GM13977 (cell line): ENCODE results near the gene FEM1A.

Source experiments
- DNase-seq: peaks from one replicate; pipeline ENCODE4 v3.0.0; 2012; ENCODE audit warnings: low spot score
- in situ Hi-C: fragments of 300-500 bp; cut with MboI; formaldehyde crosslinking; loops from one replicate; pipeline ENCODE4 v1.12.0; 2022; ENCODE audit warnings: low sequenced_read_pairs, low pct_unique_long_range_greater_than_20kb, mixed read lengths, inconsistent platforms; ENCODE audit not compliant: unreplicated experiment
- TF ChIP-seq, protein P1 (sequence below): IDR thresholded peaks from 2 replicates; pipeline ENCODE4 v1.5.1; 2012; ENCODE audit warnings: mild to moderate bottlenecking, control low read depth; ENCODE audit not compliant: insufficient read depth; ENCODE audit errors: extremely low read depth, missing control alignments

The FEM1A gene

DNA sequence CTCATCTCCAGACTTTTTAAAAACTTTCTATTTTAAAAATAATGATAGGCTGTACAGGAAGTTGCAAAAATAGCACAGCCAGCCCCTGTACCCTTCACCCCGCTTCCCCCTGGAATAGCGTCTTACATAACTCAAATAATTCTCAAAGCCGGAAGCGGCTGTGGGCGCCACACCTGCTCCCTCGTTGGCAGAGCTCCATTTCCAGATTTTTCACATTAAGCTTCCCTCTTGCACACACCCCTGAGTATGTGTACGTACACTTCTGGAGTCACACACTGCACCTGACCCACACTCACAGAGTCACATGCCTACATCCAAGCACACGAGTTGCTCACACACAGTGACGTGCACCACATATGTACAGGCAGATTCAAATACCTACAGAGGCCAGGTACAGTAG, 42.9 kb upstream of the FEM1A start:
- in situ Hi-C loops: no loop called here
- no peak for DNase-seq
- TF ChIP-seq, protein P1, sequence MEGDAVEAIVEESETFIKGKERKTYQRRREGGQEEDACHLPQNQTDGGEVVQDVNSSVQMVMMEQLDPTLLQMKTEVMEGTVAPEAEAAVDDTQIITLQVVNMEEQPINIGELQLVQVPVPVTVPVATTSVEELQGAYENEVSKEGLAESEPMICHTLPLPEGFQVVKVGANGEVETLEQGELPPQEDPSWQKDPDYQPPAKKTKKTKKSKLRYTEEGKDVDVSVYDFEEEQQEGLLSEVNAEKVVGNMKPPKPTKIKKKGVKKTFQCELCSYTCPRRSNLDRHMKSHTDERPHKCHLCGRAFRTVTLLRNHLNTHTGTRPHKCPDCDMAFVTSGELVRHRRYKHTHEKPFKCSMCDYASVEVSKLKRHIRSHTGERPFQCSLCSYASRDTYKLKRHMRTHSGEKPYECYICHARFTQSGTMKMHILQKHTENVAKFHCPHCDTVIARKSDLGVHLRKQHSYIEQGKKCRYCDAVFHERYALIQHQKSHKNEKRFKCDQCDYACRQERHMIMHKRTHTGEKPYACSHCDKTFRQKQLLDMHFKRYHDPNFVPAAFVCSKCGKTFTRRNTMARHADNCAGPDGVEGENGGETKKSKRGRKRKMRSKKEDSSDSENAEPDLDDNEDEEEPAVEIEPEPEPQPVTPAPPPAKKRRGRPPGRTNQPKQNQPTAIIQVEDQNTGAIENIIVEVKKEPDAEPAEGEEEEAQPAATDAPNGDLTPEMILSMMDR: no peak

DNA sequence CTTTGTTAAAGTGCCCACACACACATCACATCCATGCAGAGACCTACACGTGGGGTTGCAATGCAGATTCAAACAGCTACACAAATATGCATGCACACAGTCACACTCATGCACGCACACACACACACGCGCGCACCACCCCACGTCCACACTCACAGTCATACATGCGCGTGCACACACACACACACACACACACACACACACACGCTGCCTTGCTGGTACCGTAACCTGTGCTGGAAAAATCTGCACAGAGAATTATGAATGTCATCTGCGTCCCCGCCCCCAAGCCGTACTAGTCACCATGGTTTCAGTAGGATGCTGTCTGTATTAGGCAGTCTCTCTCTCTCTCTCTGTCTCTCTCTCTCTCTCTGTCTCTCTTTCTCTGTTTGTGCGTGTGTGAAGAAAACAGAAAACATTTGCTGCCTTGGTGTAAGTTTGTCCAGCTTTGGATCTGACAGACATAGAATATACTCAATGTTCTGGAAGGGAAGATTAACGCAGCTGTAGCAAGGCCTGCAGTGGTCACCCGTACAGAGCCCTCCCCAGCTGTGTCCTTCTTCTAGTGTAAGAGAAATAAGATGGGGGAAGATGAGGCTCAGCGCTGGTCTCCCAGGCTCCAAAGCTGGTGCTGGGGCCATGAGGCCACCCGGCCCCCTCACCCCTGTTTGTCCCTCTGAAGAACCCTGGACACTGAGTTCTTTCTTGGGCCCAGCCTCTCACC, 41.5 kb upstream of the FEM1A start:
- in situ Hi-C loops: no loop called here
- no peak for DNase-seq

GRCh38 chr19:4754248-4754647, 37.3 kb upstream of the FEM1A start:
- DNase-seq: no peak
- TF ChIP-seq, protein P1: no peak
- in situ Hi-C loops: no loop called here

More for the DNA sequence above, 41.5 kb upstream of the FEM1A start:
- TF ChIP-seq, protein P1: no peak

DNA sequence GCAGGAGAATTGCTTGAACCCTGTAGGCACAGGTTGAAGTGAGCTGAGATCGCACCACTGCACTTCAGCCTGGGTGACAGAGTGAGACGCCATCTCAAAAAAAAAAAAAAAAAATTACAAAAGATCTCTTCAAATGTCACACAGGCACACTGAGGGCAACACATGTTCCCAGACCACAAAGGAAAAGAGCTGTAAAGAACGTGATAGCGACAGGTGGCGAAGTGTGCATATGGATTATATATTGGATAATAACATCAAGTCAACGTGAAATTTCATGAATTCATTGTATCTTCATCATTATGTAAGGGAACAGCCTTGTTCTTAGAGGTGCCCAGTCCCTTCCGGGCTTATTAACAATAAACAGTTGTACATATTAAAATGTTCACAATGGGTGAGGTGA, 36.1 kb upstream of the FEM1A start:
- in situ Hi-C loops: no loop called here
- TF ChIP-seq, protein P1: no peak
- no peak for DNase-seq

DNA sequence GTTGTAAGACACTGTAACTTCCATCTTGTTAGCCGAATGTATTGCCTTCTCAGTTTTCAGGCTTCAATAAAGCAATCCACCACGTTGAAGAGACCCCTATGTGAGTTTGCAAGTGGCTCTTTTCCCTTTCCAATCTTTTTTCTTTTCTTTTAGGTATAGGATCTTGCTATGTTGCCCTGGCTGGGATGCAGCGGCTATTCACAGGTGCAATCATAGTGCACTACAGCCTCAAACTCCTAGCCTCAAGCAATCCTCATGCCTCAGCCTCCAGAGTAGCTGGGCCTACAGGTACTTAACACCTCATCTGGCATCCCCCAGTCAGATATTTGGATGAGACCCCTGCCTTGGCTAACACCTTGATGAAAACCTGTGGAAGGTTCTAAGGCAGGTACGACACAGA, 33.5 kb upstream of the FEM1A start:
- DNase-seq: no peak
- TF ChIP-seq, protein P1: no peak
- in situ Hi-C loops: no loop called here

GRCh38 chr19:4758659-4759058, 32.9 kb upstream of the FEM1A start:
- in situ Hi-C loops: no loop called here
- TF ChIP-seq, protein P1: no peak
- DNase-seq: no peak
